ENCODE results near the gene ESYT1. TPM values are rescaled to one million over a fixed set of nuclear protein-coding genes. Genes with fewer than 3 reads are reported as not detected.

The ESYT1 gene
- total and polyA plus RNA-seq, 9 of the 15 experiments (the other 6 are each of a cell fraction or from before 2014, with no cell fraction given) = 132 to 420 (median 164) TPM

DNA sequence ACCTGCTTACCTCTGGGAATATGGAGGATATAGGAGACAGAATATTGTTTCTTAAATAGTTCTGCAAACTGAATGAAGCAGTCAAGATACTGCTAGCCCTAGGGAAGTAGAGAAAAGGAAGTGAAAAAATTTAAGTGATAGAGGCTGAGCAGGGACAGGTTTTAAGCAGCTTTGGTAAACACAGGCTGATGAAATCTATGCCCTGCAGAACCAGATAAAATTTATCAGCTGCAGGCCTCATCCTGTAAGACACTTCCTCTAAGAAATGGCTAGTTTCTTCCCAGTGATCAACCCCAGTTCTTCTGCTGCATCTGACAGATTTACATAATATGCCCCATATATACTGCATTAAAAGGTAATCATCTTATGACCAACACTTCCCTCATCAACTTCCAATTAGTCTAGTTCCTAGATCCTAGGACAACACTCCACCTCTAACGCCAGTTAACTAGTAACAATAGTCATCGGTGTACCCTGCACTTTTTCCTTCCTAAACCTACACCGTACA, 1.3 kb upstream of the ESYT1 start (continued):
- TF ChIP-seq XRCC4 (IDR thresholded peaks at IDR 0.05; ENCODE audit: extremely low read depth, insufficient read depth, insufficient read length) (no peak), POLR2A (conservative IDR thresholded peaks at IDR 0.05) (no peak), HDAC8 (tag; IDR thresholded peaks at IDR 0.05) (no peak), RNF2 (IDR thresholded peaks at IDR 0.05) (peak; percentile 89), HBP1 (CRISPR knock-in tag; IDR thresholded peaks at IDR 0.05) (no peak), KLF1 (tag; IDR thresholded peaks at IDR 0.05) (no peak), ZBTB1 (CRISPR knock-in tag; IDR thresholded peaks at IDR 0.05; ENCODE audit: borderline replicate concordance, low read depth) (no peak), TBP (optimal IDR thresholded peaks at IDR 0.05; ENCODE audit: low read depth, low read length) (no peak), ZNF583 (CRISPR knock-in tag; IDR thresholded peaks at IDR 0.05) (no peak), FOXJ2 (tag; IDR thresholded peaks at IDR 0.05) (no peak), ZBTB8A (IDR thresholded peaks at IDR 0.05; ENCODE audit: partially characterized antibody) (no peak), SLC30A9 (CRISPR knock-in tag; IDR thresholded peaks at IDR 0.05) (no peak), WHSC1 (IDR thresholded peaks at IDR 0.05; ENCODE audit: low read length) (no peak), GABPB2 (CRISPR knock-in tag; conservative IDR thresholded peaks at IDR 0.05) (no peak), U2AF1 (optimal IDR thresholded peaks at IDR 0.05; ENCODE audit: low read depth, low read length) (no peak), HES1 (IDR thresholded peaks at IDR 0.05; ENCODE audit: low read depth) (peak; percentile 77), ZNF445 (CRISPR knock-in tag; IDR thresholded peaks at IDR 0.05; ENCODE audit: low read depth) (no peak), SMARCC2 (IDR thresholded peaks at IDR 0.05; ENCODE audit: low read depth) (peak; percentile 95), TAF15 (IDR thresholded peaks at IDR 0.05; ENCODE audit: low read depth, low read length) (no peak), FOXK2 (conservative IDR thresholded peaks at IDR 0.05 in 1 of 2, IDR thresholded peaks at IDR 0.05 in 1 of 2; ENCODE audit: low read depth in 2 of 2) (peak in 1 of 2 experiments; percentile 61; a peak in 3 of 4 replicates), RBM34 (IDR thresholded peaks at IDR 0.05; ENCODE audit: borderline replicate concordance, insufficient read depth, low read length) (no peak), ZNF696 (CRISPR knock-in tag; conservative IDR thresholded peaks at IDR 0.05) (no peak), SETDB1 (IDR thresholded peaks at IDR 0.05; ENCODE audit: low read length) (no peak)
- TF ChIP-seq, protein P1, sequence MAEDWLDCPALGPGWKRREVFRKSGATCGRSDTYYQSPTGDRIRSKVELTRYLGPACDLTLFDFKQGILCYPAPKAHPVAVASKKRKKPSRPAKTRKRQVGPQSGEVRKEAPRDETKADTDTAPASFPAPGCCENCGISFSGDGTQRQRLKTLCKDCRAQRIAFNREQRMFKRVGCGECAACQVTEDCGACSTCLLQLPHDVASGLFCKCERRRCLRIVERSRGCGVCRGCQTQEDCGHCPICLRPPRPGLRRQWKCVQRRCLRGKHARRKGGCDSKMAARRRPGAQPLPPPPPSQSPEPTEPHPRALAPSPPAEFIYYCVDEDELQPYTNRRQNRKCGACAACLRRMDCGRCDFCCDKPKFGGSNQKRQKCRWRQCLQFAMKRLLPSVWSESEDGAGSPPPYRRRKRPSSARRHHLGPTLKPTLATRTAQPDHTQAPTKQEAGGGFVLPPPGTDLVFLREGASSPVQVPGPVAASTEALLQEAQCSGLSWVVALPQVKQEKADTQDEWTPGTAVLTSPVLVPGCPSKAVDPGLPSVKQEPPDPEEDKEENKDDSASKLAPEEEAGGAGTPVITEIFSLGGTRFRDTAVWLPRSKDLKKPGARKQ (CRISPR knock-in tag; IDR thresholded peaks at IDR 0.05) = no peak
- TF ChIP-seq, protein P2, sequence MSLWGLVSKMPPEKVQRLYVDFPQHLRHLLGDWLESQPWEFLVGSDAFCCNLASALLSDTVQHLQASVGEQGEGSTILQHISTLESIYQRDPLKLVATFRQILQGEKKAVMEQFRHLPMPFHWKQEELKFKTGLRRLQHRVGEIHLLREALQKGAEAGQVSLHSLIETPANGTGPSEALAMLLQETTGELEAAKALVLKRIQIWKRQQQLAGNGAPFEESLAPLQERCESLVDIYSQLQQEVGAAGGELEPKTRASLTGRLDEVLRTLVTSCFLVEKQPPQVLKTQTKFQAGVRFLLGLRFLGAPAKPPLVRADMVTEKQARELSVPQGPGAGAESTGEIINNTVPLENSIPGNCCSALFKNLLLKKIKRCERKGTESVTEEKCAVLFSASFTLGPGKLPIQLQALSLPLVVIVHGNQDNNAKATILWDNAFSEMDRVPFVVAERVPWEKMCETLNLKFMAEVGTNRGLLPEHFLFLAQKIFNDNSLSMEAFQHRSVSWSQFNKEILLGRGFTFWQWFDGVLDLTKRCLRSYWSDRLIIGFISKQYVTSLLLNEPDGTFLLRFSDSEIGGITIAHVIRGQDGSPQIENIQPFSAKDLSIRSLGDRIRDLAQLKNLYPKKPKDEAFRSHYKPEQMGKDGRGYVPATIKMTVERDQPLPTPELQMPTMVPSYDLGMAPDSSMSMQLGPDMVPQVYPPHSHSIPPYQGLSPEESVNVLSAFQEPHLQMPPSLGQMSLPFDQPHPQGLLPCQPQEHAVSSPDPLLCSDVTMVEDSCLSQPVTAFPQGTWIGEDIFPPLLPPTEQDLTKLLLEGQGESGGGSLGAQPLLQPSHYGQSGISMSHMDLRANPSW (CRISPR knock-in tag; IDR thresholded peaks at IDR 0.05) = peak; percentile 51; the same call in 1 of the 2 replicates

Measured in K562 (cell line).